BJ (cell line): ENCODE measurements around the gene CHN2. TPM values are rescaled to one million over a fixed set of nuclear protein-coding genes. Genes with fewer than 3 reads are reported as not detected.

Experiments used
- CTCF ChIA-PET: fragments of 350-600 bp; formaldehyde crosslinking; extraction: SDS; loops from one replicate; lab custom pipeline; 2021; ENCODE audit warnings: antibody characterized with exemption, inconsistent platforms; lab: Yijun Ruan, JAX
- POLR2A ChIA-PET: fragments of 300-600 bp; sonication (Branson Sonifier 250); formaldehyde crosslinking; extraction: SDS; loops from one replicate; lab custom pipeline; 2021; ENCODE audit warnings: antibody characterized with exemption; lab: Charles Lee
- DNase-seq: peaks from one replicate; pipeline ENCODE4 v3.0.0-alpha.2; 2011; ENCODE audit warnings: low read depth
- H3K27me3 ChIP-seq: 2 replicates; pipeline ENCODE4 v1.6.0; 2011; ENCODE audit warnings: low read length; ENCODE audit not compliant: control insufficient read depth, insufficient read depth
- H3K36me3 ChIP-seq: 2 replicates; pipeline ENCODE4 v1.5.1; 2011; ENCODE audit warnings: low read length; ENCODE audit not compliant: control insufficient read depth, insufficient read depth
- H3K4me3 ChIP-seq: 2 replicates; pipeline ENCODE4 v1.5.1; 2011; ENCODE audit warnings: low read depth, mild to moderate bottlenecking, control low read depth, low read length
- polyA plus RNA-seq: library from polyadenylated mRNA; depleted of rRNA; stranded (reverse); fragments of >200 nt; gene quantifications from 2 replicates; pipeline ENCODE4 v1.2.3, GENCODE V29; 2011
- TF ChIP-seq, protein P1 (sequence below): IDR thresholded peaks from 2 replicates; pipeline ENCODE4 v1.5.1; 2011; ENCODE audit warnings: low read depth, mild to moderate bottlenecking, control low read depth, inconsistent platforms, low read length, moderate library complexity; ENCODE audit not compliant: insufficient read depth

Gene CHN2
- polyA plus RNA-seq, 1 experiment, result not detected

GRCh38 chr7:29344334-29344978, 149.9 kb downstream of the CHN2 start:
- Histone ChIP-seq H3K4me3 (no peak overlapping the region), H3K27me3 (no peaks in the 10 kb centered on the region; the same call in 1 of the 2 replicates), H3K36me3 (no peaks in the 10 kb centered on the region)
- ChIA-PET POLR2A (no interaction called here), CTCF (no interaction called here)
- TF ChIP-seq, protein P1, sequence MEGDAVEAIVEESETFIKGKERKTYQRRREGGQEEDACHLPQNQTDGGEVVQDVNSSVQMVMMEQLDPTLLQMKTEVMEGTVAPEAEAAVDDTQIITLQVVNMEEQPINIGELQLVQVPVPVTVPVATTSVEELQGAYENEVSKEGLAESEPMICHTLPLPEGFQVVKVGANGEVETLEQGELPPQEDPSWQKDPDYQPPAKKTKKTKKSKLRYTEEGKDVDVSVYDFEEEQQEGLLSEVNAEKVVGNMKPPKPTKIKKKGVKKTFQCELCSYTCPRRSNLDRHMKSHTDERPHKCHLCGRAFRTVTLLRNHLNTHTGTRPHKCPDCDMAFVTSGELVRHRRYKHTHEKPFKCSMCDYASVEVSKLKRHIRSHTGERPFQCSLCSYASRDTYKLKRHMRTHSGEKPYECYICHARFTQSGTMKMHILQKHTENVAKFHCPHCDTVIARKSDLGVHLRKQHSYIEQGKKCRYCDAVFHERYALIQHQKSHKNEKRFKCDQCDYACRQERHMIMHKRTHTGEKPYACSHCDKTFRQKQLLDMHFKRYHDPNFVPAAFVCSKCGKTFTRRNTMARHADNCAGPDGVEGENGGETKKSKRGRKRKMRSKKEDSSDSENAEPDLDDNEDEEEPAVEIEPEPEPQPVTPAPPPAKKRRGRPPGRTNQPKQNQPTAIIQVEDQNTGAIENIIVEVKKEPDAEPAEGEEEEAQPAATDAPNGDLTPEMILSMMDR, result no peak
- DNase-seq, result no peak

- ChIA-PET POLR2A (no interaction called here), CTCF (no interaction called here)
- TF ChIP-seq, protein P1, result no peak
- no peaks in the 10 kb centered on the region for H3K36me3 ChIP-seq
- no peak overlapping the region for H3K4me3 ChIP-seq
- DNase-seq, result no peak
- no peaks in the 10 kb centered on the region; the same call in 1 of the 2 replicates for H3K27me3 ChIP-seq
Measured at GRCh38 chr7:29345590-29345989, 151.0 kb downstream of the CHN2 start.

DNA sequence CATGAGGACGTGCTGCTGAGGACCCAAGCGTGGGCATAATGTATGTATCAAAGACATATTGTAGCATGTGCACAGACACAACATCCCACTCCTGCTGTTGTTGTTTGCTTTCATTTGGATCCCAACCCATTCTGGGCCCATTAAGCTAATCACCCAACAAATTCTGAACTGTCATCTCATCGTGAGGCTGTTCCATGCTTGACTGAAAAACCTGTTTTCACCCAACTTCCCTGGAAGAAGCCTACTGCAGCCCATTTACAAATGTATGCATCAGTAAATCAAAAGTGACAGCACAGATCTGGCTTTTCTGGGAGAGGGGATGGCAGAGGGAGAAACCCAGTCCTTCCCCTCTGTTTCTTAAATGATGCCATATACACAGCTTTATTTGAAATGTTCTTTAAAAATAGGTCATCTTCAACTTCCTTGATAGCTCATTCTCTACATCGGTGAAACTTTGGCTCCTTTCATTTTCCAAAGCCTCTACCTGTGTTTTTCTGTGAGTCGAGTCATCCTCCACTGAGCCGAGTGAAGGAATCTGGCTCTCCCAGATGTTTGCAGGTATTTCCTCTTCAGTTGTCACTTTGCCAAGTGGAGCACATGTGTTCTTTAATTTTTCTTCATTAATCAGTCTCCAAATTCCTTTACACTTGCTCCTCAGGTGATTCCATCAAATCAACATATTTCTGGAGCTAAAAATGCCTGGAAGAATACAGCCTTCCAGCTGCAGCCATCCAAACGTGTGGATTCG, 151.8 kb downstream of the CHN2 start:
- TF ChIP-seq, protein P1, result no peak
- Histone ChIP-seq H3K4me3 (no peak overlapping the region), H3K36me3 (no peaks in the 10 kb centered on the region), H3K27me3 (no peaks in the 10 kb centered on the region; the same call in 1 of the 2 replicates)
- ChIA-PET POLR2A (no interaction called here), CTCF (no interaction called here)
- no peak for DNase-seq

GRCh38 chr7:29349362-29349761, 154.8 kb downstream of the CHN2 start:
- POLR2A ChIA-PET, result no interaction called here
- no peaks in the 10 kb centered on the region for H3K36me3 ChIP-seq
- H3K4me3 ChIP-seq, result no peak overlapping the region
- no peaks in the 10 kb centered on the region; the same call in 1 of the 2 replicates for H3K27me3 ChIP-seq
- TF ChIP-seq, protein P1, result no peak
- CTCF ChIA-PET, result no interaction called here
- no peak for DNase-seq

DNA sequence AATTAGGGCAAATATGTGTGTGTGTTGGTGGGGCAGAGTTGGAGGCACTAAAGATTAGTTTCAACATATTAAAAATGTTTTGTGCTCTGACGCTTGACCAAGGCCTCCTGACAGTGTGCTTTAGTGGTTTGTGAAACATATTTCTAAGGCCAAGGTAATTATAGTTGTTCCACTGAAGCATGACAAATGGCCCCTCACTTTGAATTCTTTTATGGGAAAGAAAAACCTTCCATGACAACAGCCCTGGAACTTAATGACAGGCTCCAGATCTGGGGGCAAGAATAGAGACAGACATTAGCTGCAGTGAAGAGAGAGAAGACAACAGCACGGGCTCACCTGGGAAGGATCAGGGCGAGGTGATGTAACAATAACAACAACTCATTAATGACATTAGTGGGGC, 155.8 kb downstream of the CHN2 start:
- no peaks in the 10 kb centered on the region for H3K36me3 ChIP-seq
- H3K27me3 ChIP-seq, result no peaks in the 10 kb centered on the region; the same call in 1 of the 2 replicates
- H3K4me3 ChIP-seq, result no peak overlapping the region
- TF ChIP-seq, protein P1, result no peak
- ChIA-PET POLR2A (no interaction called here), CTCF (no interaction called here)
- no peak for DNase-seq
